ENCODE measurements around the gene TIAM1.

Gene TIAM1

DNA sequence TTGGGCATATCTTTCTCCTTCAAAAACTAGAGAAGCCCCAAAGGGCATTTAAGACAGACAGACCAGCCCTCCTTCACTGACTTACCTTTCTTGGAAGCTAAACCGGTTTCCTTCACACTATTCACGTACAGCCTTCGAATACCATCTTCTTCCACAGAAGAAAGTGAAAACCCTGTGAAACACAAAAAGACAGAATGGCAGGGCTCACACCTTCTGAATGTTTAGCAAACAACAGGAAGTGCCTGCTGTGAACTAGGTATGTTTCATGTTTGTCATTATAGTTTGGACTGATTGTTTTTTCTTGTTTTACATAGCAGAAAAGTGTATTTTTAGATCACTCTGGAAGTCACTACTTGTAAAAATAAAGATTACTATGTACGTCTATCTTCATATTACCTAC is 157.1 kb downstream of the TIAM1 start:
- POLR2A ChIA-PET = no interaction called here
- no peaks in the 10 kb centered on the region for H3K27me3 ChIP-seq (replicated peaks in 2 of 5; ENCODE audit: control insufficient read depth in 4 of 5, insufficient read depth in 5 of 5, low read length in 4 of 5)
- 100% methylated on average over 4 of the region's 4 CpGs for WGBS (ENCODE audit: insufficient coverage)
- H3K27ac ChIP-seq (ENCODE audit: insufficient read depth in 1 of 2, low read depth in 1 of 2, low read length in 2 of 2, poor library complexity in 1 of 2, severe bottlenecking in 2 of 2) = no peak overlapping the region
- H3K36me3 ChIP-seq (ENCODE audit: control insufficient read depth in 4 of 4, insufficient read depth in 4 of 4, low read length in 3 of 4) = peaks cover 0 to 14% (median 0%) of the 10 kb centered on the region in 4 experiments
- CTCF ChIA-PET = interaction anchor here (0.6 to 0.8 kb wide), 2 partner anchors 11 to 393 kb away, joined by 3 to 4 read pairs; no protein-coding TSS in a partner anchor
- H3K4me3 ChIP-seq (ENCODE audit: control insufficient read depth in 1 of 7, extremely low read depth in 1 of 7, insufficient read depth in 4 of 7, low read depth in 2 of 7, low read length in 6 of 7) = no peak overlapping the region
- DNase-seq = no peak
- H3K4me1 ChIP-seq (ENCODE audit: control extremely low read depth in 1 of 4, control insufficient read depth in 4 of 4, insufficient read depth in 4 of 4, low read length in 3 of 4) = peaks cover 0 to 4% (median 0%) of the 10 kb centered on the region in 4 experiments
- no peaks in the 10 kb centered on the region for H3K9me3 ChIP-seq (ENCODE audit: control extremely low read depth in 1 of 5, control insufficient read depth in 4 of 5, insufficient read depth in 2 of 5, low read depth in 1 of 5, low read length in 4 of 5)

- Histone ChIP-seq H3K27ac (ENCODE audit: insufficient read depth in 1 of 2, low read depth in 1 of 2, low read length in 2 of 2, poor library complexity in 1 of 2, severe bottlenecking in 2 of 2) (no peak overlapping the region), H3K27me3 (replicated peaks in 2 of 5; ENCODE audit: control insufficient read depth in 4 of 5, insufficient read depth in 5 of 5, low read length in 4 of 5) (no peaks in the 10 kb centered on the region), H3K4me1 (ENCODE audit: control extremely low read depth in 1 of 4, control insufficient read depth in 4 of 4, insufficient read depth in 4 of 4, low read length in 3 of 4) (peaks cover 0 to 8% (median 2%) of the 10 kb centered on the region in 4 experiments), H3K9me3 (ENCODE audit: control extremely low read depth in 1 of 5, control insufficient read depth in 4 of 5, insufficient read depth in 2 of 5, low read depth in 1 of 5, low read length in 4 of 5) (no peaks in the 10 kb centered on the region), H3K4me3 (ENCODE audit: control insufficient read depth in 1 of 7, extremely low read depth in 1 of 7, insufficient read depth in 4 of 7, low read depth in 2 of 7, low read length in 6 of 7) (no peak overlapping the region), H3K36me3 (ENCODE audit: control insufficient read depth in 4 of 4, insufficient read depth in 4 of 4, low read length in 3 of 4) (peaks cover 0 to 14% (median 0%) of the 10 kb centered on the region in 4 experiments)
- 100% methylated on average over 2 of the region's 3 CpGs for WGBS (ENCODE audit: insufficient coverage)
- ChIA-PET CTCF (interaction anchor here (1.8 to 7.5 kb wide), 2 partner anchors 86 to 395 kb away, joined by 4 to 94 read pairs; no protein-coding TSS in a partner anchor), POLR2A (no interaction called here)
- no peak for DNase-seq
These were observed 158.4 kb downstream of the TIAM1 start for GRCh38 chr21:31185663-31186062.

GRCh38 chr21:31184876-31185275 is 159.2 kb downstream of the TIAM1 start:
- Histone ChIP-seq H3K4me1 (ENCODE audit: control extremely low read depth in 1 of 4, control insufficient read depth in 4 of 4, insufficient read depth in 4 of 4, low read length in 3 of 4) (peaks cover 0 to 8% (median 2%) of the 10 kb centered on the region in 4 experiments), H3K27ac (ENCODE audit: insufficient read depth in 1 of 2, low read depth in 1 of 2, low read length in 2 of 2, poor library complexity in 1 of 2, severe bottlenecking in 2 of 2) (no peak overlapping the region), H3K4me3 (ENCODE audit: control insufficient read depth in 1 of 7, extremely low read depth in 1 of 7, insufficient read depth in 4 of 7, low read depth in 2 of 7, low read length in 6 of 7) (no peak overlapping the region), H3K9me3 (ENCODE audit: control extremely low read depth in 1 of 5, control insufficient read depth in 4 of 5, insufficient read depth in 2 of 5, low read depth in 1 of 5, low read length in 4 of 5) (no peaks in the 10 kb centered on the region), H3K27me3 (replicated peaks in 2 of 5; ENCODE audit: control insufficient read depth in 4 of 5, insufficient read depth in 5 of 5, low read length in 4 of 5) (no peaks in the 10 kb centered on the region), H3K36me3 (ENCODE audit: control insufficient read depth in 4 of 4, insufficient read depth in 4 of 4, low read length in 3 of 4) (peaks cover 0 to 14% (median 0%) of the 10 kb centered on the region in 4 experiments)
- CTCF ChIA-PET = interaction anchor here (1.0 to 7.5 kb wide), 3 partner anchors 14 to 396 kb away, joined by 3 to 94 read pairs (median 4); no protein-coding TSS in a partner anchor
- no peak for DNase-seq
- POLR2A ChIA-PET = no interaction called here
- WGBS (ENCODE audit: insufficient coverage) = 92% methylated on average over 4 of the region's 6 CpGs

DNA sequence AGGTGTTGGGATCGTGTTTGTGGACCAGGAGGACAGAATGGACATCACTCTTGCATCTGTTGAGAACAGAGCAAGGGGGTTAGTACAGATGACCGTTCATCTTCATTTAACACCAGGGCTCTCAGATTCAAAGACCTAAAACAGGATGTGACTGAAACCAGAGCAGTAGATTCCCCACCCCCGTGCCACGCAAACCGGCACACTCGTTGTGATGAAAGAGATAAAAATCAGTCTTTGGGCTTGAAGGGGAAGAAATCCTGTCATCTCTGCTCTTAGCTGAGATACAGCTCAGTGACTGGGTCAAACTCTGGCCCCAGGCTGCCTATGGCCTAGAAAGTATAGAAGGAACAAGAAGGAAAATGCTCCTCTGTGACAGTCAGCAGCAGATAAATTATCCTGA is 159.6 kb downstream of the TIAM1 start:
- ChIA-PET CTCF (interaction anchor here (1.0 to 7.5 kb wide), 3 partner anchors 14 to 396 kb away, joined by 3 to 94 read pairs (median 4); no protein-coding TSS in a partner anchor), POLR2A (no interaction called here)
- no peaks in the 10 kb centered on the region for H3K27me3 ChIP-seq (replicated peaks in 2 of 5; ENCODE audit: control insufficient read depth in 4 of 5, insufficient read depth in 5 of 5, low read length in 4 of 5)
- peak in 1 of 3 donors; percentile 24 for DNase-seq
- no peaks in the 10 kb centered on the region for H3K9me3 ChIP-seq (ENCODE audit: control extremely low read depth in 1 of 5, control insufficient read depth in 4 of 5, insufficient read depth in 2 of 5, low read depth in 1 of 5, low read length in 4 of 5)
- H3K4me3 ChIP-seq (ENCODE audit: control insufficient read depth in 1 of 7, extremely low read depth in 1 of 7, insufficient read depth in 4 of 7, low read depth in 2 of 7, low read length in 6 of 7) = no peak overlapping the region
- no peak overlapping the region for H3K27ac ChIP-seq (ENCODE audit: insufficient read depth in 1 of 2, low read depth in 1 of 2, low read length in 2 of 2, poor library complexity in 1 of 2, severe bottlenecking in 2 of 2)
- H3K4me1 ChIP-seq (ENCODE audit: control extremely low read depth in 1 of 4, control insufficient read depth in 4 of 4, insufficient read depth in 4 of 4, low read length in 3 of 4) = peaks cover 0 to 8% (median 2%) of the 10 kb centered on the region in 4 experiments
- peaks cover 0 to 14% (median 0%) of the 10 kb centered on the region in 4 experiments for H3K36me3 ChIP-seq (ENCODE audit: control insufficient read depth in 4 of 4, insufficient read depth in 4 of 4, low read length in 3 of 4)
- WGBS (ENCODE audit: insufficient coverage) = 100% methylated on average over 1 of the region's 6 CpGs

DNA sequence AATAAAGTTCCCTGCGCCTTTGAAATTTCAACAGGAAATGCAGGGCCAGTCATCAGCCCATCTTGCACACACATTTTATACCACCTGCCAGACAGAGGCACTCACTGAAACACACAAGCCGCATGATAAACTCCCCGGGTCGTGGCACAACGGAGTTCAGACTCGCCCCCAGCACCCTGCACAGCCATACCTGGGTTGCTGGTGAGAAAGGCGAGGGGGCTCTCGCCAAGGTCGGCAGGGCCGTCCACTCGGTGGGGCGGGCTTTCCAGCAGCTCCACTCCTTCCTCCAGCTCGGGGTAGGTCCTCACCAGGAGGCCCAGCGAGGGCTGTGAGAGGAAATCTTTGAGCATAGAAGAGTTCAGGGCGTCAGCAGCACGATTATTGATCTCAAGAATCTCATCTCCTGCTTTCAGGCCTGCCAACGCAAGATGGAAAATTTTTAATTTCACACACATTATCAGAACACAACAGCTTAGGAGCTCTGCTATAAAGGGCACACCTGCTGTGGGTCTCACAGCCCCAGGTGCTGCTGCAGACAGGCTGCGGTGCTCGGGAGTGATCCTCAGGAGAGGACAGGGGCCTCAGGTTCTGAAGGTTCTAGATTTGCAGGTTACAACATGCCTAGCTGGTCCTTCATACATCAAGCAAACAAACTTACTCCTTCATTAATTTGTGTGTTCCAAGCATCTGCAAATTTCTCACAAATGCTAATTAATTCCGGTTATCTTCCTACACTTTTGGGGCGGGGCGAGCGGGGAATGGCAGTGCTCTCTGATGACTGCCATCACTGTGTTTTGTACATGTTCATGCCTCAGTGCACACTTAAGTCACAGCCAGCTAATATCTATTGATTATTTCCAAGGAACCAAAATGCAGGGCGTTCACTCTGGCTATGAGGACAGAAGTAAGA is 161.6 kb downstream of the TIAM1 start:
- POLR2A ChIA-PET = no interaction called here
- Histone ChIP-seq H3K27ac (ENCODE audit: insufficient read depth in 1 of 2, low read depth in 1 of 2, low read length in 2 of 2, poor library complexity in 1 of 2, severe bottlenecking in 2 of 2) (no peak overlapping the region), H3K4me3 (ENCODE audit: control insufficient read depth in 1 of 7, extremely low read depth in 1 of 7, insufficient read depth in 4 of 7, low read depth in 2 of 7, low read length in 6 of 7) (no peak overlapping the region)

GRCh38 chr21:31181082-31181750 is 162.8 kb downstream of the TIAM1 start:
- Histone ChIP-seq H3K27ac (ENCODE audit: insufficient read depth in 1 of 2, low read depth in 1 of 2, low read length in 2 of 2, poor library complexity in 1 of 2, severe bottlenecking in 2 of 2) (no peak overlapping the region), H3K27me3 (replicated peaks in 2 of 5; ENCODE audit: control insufficient read depth in 4 of 5, insufficient read depth in 5 of 5, low read length in 4 of 5) (no peaks in the 10 kb centered on the region), H3K9me3 (ENCODE audit: control extremely low read depth in 1 of 5, control insufficient read depth in 4 of 5, insufficient read depth in 2 of 5, low read depth in 1 of 5, low read length in 4 of 5) (no peaks in the 10 kb centered on the region), H3K4me1 (ENCODE audit: control extremely low read depth in 1 of 4, control insufficient read depth in 4 of 4, insufficient read depth in 4 of 4, low read length in 3 of 4) (peaks cover 3 to 22% (median 19%) of the 10 kb centered on the region in 4 experiments), H3K4me3 (ENCODE audit: control insufficient read depth in 1 of 7, extremely low read depth in 1 of 7, insufficient read depth in 4 of 7, low read depth in 2 of 7, low read length in 6 of 7) (no peak overlapping the region), H3K36me3 (ENCODE audit: control insufficient read depth in 4 of 4, insufficient read depth in 4 of 4, low read length in 3 of 4) (peaks cover 0 to 10% (median 0%) of the 10 kb centered on the region in 4 experiments)
- DNase-seq = peak in 1 of 3 donors; percentile 52
- ChIA-PET POLR2A (no interaction called here), CTCF (interaction anchor here (0.6 to 7.5 kb wide), 14 partner anchors 9 to 86 kb away, joined by 3 to 94 read pairs (median 4); no protein-coding TSS in a partner anchor)
- 27% methylated on average over 7 of the region's 12 CpGs for WGBS (ENCODE audit: insufficient coverage)

More for the DNA sequence above, 161.6 kb downstream of the TIAM1 start:
- CTCF ChIA-PET = interaction anchor here (1.0 to 7.5 kb wide), 5 partner anchors 24 to 400 kb away, joined by 3 to 94 read pairs (median 5); no protein-coding TSS in a partner anchor
- 95% methylated on average over 16 of the region's 24 CpGs for WGBS (ENCODE audit: insufficient coverage)
- DNase-seq = no peak
- H3K27me3 ChIP-seq (replicated peaks in 2 of 5; ENCODE audit: control insufficient read depth in 4 of 5, insufficient read depth in 5 of 5, low read length in 4 of 5) = no peaks in the 10 kb centered on the region
- no peaks in the 10 kb centered on the region for H3K9me3 ChIP-seq (ENCODE audit: control extremely low read depth in 1 of 5, control insufficient read depth in 4 of 5, insufficient read depth in 2 of 5, low read depth in 1 of 5, low read length in 4 of 5)
- H3K4me1 ChIP-seq (ENCODE audit: control extremely low read depth in 1 of 4, control insufficient read depth in 4 of 4, insufficient read depth in 4 of 4, low read length in 3 of 4) = peaks cover 0 to 15% (median 9%) of the 10 kb centered on the region in 4 experiments
- H3K36me3 ChIP-seq (ENCODE audit: control insufficient read depth in 4 of 4, insufficient read depth in 4 of 4, low read length in 3 of 4) = peaks cover 0 to 12% (median 0%) of the 10 kb centered on the region in 4 experiments

Measured in common myeloid progenitor, CD34-positive (primary cell).